GM23248 (cell line): Measurements from ENCODE around the gene NPAT. TPM values are rescaled to one million over a fixed set of nuclear protein-coding genes. Genes with fewer than 3 reads are reported as not detected.

Experiments
- DNase-seq: peaks from one replicate; pipeline ENCODE4 v3.0.0-alpha.2; 2015
- H2AFZ ChIP-seq: fragments of 200-600 bp; sonication (generic); 2 replicates; pipeline ENCODE4 v1.6.1; 2016; ENCODE audit warnings: antibody characterized with exemption
- H3F3A ChIP-seq: fragments of 200-600 bp; sonication (generic); 2 replicates; pipeline ENCODE4 v1.6.1; 2016; ENCODE audit warnings: mild to moderate bottlenecking, antibody characterized with exemption, mixed run types; ENCODE audit not compliant: insufficient read depth
- H3K27ac ChIP-seq: fragments of 200-600 bp; sonication (generic); 2 replicates; pipeline ENCODE4 v1.5.1; 2016; ENCODE audit warnings: mild to moderate bottlenecking
- H3K27me3 ChIP-seq: fragments of 200-600 bp; sonication (generic); replicated peaks from 2 replicates; pipeline ENCODE4 v1.6.1; 2016; ENCODE audit warnings: mild to moderate bottlenecking; ENCODE audit not compliant: insufficient read depth
- H3K36me3 ChIP-seq: fragments of 200-600 bp; sonication (generic); 2 replicates; pipeline ENCODE4 v1.6.1; 2016; ENCODE audit warnings: low read depth, mild to moderate bottlenecking
- H3K4me1 ChIP-seq: fragments of 200-600 bp; sonication (generic); 2 replicates; pipeline ENCODE4 v1.6.1; 2016; ENCODE audit warnings: mild to moderate bottlenecking; ENCODE audit not compliant: insufficient read depth
- H3K4me2 ChIP-seq: fragments of 200-600 bp; sonication (generic); one replicate; pipeline ENCODE4 v1.6.1; 2016; ENCODE audit warnings: mild to moderate bottlenecking; ENCODE audit not compliant: unreplicated experiment
- H3K4me3 ChIP-seq: fragments of 200-600 bp; sonication (generic); 2 replicates; pipeline ENCODE4 v1.5.1; 2016; ENCODE audit warnings: mild to moderate bottlenecking
- H3K79me2 ChIP-seq: fragments of 200-600 bp; sonication (generic); 2 replicates; pipeline ENCODE4 v1.6.1; 2016; ENCODE audit warnings: mild to moderate bottlenecking; ENCODE audit not compliant: insufficient read depth
- H3K9ac ChIP-seq: fragments of 200-600 bp; sonication (generic); 2 replicates; pipeline ENCODE4 v1.6.1; 2016; ENCODE audit warnings: mild to moderate bottlenecking
- H3K9me2 ChIP-seq: fragments of 200-600 bp; sonication (generic); 2 replicates; pipeline ENCODE4 v1.6.1; 2016; ENCODE audit warnings: mixed run types, mild to moderate bottlenecking, moderate library complexity; ENCODE audit not compliant: insufficient read depth
- H3K9me3 ChIP-seq: fragments of 200-600 bp; sonication (generic); one replicate; pipeline ENCODE4 v1.6.1; 2017; ENCODE audit warnings: low read depth
- H4K20me1 ChIP-seq: fragments of 200-600 bp; sonication (generic); 2 replicates; pipeline ENCODE4 v1.6.0; 2016; ENCODE audit not compliant: insufficient read depth
- EZH2 ChIP-seq: fragments of 200-600 bp; sonication (generic); IDR thresholded peaks from 2 replicates; pipeline ENCODE4 v1.6.1; 2018; ENCODE audit warnings: antibody characterized with exemption, mild to moderate bottlenecking; ENCODE audit not compliant: insufficient read depth, poor library complexity, severe bottlenecking
- EZH2phosphoT487 ChIP-seq: fragments of 200-600 bp; sonication (generic); IDR thresholded peaks from 2 replicates; pipeline ENCODE4 v1.6.1; 2018; ENCODE audit warnings: antibody characterized with exemption, moderate library complexity, mild to moderate bottlenecking, low read depth; ENCODE audit not compliant: insufficient read depth
- WGBS, 2 experiments: methylation state at CpG; one replicate each; pipeline ENCODE4 v1.1.6; 2015 to 2017; ENCODE audit warnings: low lambda C conversion rate in 2 of 2, low coverage in 1 of 2; ENCODE audit errors: missing lambda C conversion rate in 2 of 2; 5-methylcytosine and 5-hydroxymethylcytosine counted together
- in situ Hi-C: fragments of 300-500 bp; cut with MboI; formaldehyde crosslinking; loops from 2 replicates; pipeline ENCODE4 v1.15.0; 2020
- polyA plus RNA-seq: library from polyadenylated mRNA; unstranded; fragments of >200 nt; fragmentation: Nextera tagmentation; extraction: Ambion mirVana; gene quantifications from 2 replicates; pipeline ENCODE4 v1.2.1, GENCODE V29; 2016
- total RNA-seq: library from RNA; depleted of rRNA; stranded (reverse); fragments of >200 nt; shearing (Covaris generic); gene quantifications from 2 replicates; pipeline ENCODE4 v1.2.3, GENCODE V29; 2014; rRNA removed

Gene NPAT
- 9.6 and 11.1 TPM in 2 replicates for total RNA-seq
- polyA plus RNA-seq: 6.8 and 8.5 TPM in 2 replicates

GRCh38 chr11:108222574-108223347 is at the start of gene NPAT, which contains the start of gene ATM:
Gene NPAT, minus strand, starts transcription at chr11:108222638. Its CDS starts 102 bp downstream, at chr11:108222536.
Gene ATM, plus strand, starts transcription at chr11:108223067. Its CDS starts 4,558 bp downstream, at chr11:108227625.
- Histone ChIP-seq H3K4me1 (peaks cover 35% of the 10 kb centered on the region), H3K9me3 (no peaks in the 10 kb centered on the region), H2AFZ (peak within 1 kb of the TSS; percentile 98), H3K9ac (peak within 1 kb of the TSS; percentile 97), H3F3A (peaks cover 42% of the 10 kb centered on the region), H3K27ac (peak within 1 kb of the TSS; percentile 95), H4K20me1 (no peaks in the 10 kb centered on the region), H3K4me2 (peak within 1 kb of the TSS; percentile 100), H3K79me2 (peaks cover 87% of the 10 kb centered on the region), H3K27me3 (no peaks in the 10 kb centered on the region), H3K4me3 (peak within 1 kb of the TSS; percentile 99), H3K36me3 (peaks cover 4% of the 10 kb centered on the region), H3K9me2 (no peaks in the 10 kb centered on the region)
- WGBS, 2 experiments: 1 to 2% methylated on average over 62 to 70 of the region's 70 CpGs
- in situ Hi-C loops: no loop called here
- peak; percentile 100 for DNase-seq
- TF ChIP-seq EZH2phosphoT487 (no peak), EZH2 (no peak)

DNA sequence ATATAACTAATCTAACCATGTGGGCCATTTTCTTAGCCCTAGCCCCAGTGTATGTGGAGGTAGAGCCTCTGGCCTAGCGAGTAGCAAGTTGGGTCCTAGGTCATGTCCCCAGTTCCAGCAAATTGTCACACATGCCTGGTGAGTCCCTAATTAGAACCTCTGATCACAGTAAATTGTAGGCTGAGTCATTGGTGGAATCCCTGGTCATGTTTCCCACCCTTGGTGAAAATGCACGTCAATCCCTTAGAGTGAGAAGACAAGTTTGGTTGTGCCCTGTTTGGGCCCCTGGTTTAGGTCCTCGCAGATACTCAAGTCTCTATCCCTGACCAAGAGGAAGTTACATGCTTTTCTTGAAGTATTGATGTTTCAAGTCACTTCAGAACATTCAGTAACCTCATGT is 47.1 kb upstream of the NPAT start:
- Histone ChIP-seq H3K4me3 (no peak overlapping the region), H3K4me1 (no peaks in the 10 kb centered on the region), H3K9me2 (no peaks in the 10 kb centered on the region), H3K9ac (no peak overlapping the region), H3K9me3 (no peaks in the 10 kb centered on the region), H3K36me3 (peaks cover 51% of the 10 kb centered on the region), H3K27ac (no peak overlapping the region), H3K4me2 (no peak overlapping the region), H3F3A (no peaks in the 10 kb centered on the region), H3K79me2 (peaks cover 11% of the 10 kb centered on the region; the same call in 1 of the 2 replicates), H2AFZ (no peak overlapping the region), H4K20me1 (no peaks in the 10 kb centered on the region), H3K27me3 (no peaks in the 10 kb centered on the region)
- TF ChIP-seq EZH2 (no peak), EZH2phosphoT487 (no peak)
- 99 to 100% methylated on average over 3 of the region's 3 CpGs for WGBS, 2 experiments
- in situ Hi-C loops: no loop called here
- DNase-seq: no peak

GRCh38 chr11:108253176-108253575 is 30.7 kb upstream of the NPAT start:
- peaks cover 34% of the 10 kb centered on the region for H3K36me3 ChIP-seq
- no peaks in the 10 kb centered on the region for H3K9me3 ChIP-seq
- in situ Hi-C loops: no loop called here
- H3K79me2 ChIP-seq: no peaks in the 10 kb centered on the region
- H3K27ac ChIP-seq: no peak overlapping the region
- H3K9me2 ChIP-seq: no peaks in the 10 kb centered on the region
- no peak overlapping the region for H3K9ac ChIP-seq
- H3F3A ChIP-seq: 0 out of 2 replicates have a peak, but pooled peaks cover 4% of the 10 kb centered on the region
- no peaks in the 10 kb centered on the region for H4K20me1 ChIP-seq
- H2AFZ ChIP-seq: no peak overlapping the region
- H3K4me3 ChIP-seq: no peak overlapping the region
- DNase-seq: peak; percentile 32
- no peak for TF ChIP-seq EZH2
- no peak for TF ChIP-seq EZH2phosphoT487
- 72 to 76% methylated on average over 1 of the region's 1 CpG for WGBS, 2 experiments
- H3K4me1 ChIP-seq: peaks cover 14% of the 10 kb centered on the region
- H3K4me2 ChIP-seq: no peak overlapping the region
- no peaks in the 10 kb centered on the region for H3K27me3 ChIP-seq

- DNase-seq: no peak
- Histone ChIP-seq H3K4me2 (no peak overlapping the region), H4K20me1 (no peaks in the 10 kb centered on the region), H3K9ac (no peak overlapping the region), H3K4me1 (peaks cover under 1% of the 10 kb centered on the region; the same call in 1 of the 2 replicates), H3F3A (no peaks in the 10 kb centered on the region), H3K9me2 (no peaks in the 10 kb centered on the region), H3K36me3 (peaks cover 30% of the 10 kb centered on the region), H3K9me3 (no peaks in the 10 kb centered on the region), H3K27ac (no peak overlapping the region), H3K79me2 (no peaks in the 10 kb centered on the region), H3K27me3 (no peaks in the 10 kb centered on the region), H2AFZ (no peak overlapping the region), H3K4me3 (no peak overlapping the region)
- TF ChIP-seq EZH2: no peak
- no peak for TF ChIP-seq EZH2phosphoT487
- in situ Hi-C loops: no loop called here
- 83 to 86% methylated on average over 2 of the region's 2 CpGs for WGBS, 2 experiments
These were observed 24.4 kb upstream of the NPAT start for GRCh38 chr11:108246885-108247284.
